IMR-90 (cell line): ENCODE measurements around the gene SASH3. TPM values are rescaled to one million over a fixed set of nuclear protein-coding genes. Genes with fewer than 3 reads are reported as not detected.

Experiments used
- ATAC-seq: fragments of 200-7000 bp; cut with Tn5 transposase; 2 replicates; pipeline ENCODE4 v1.9.1; 2020; ENCODE audit warnings: low read depth, mild to moderate bottlenecking, moderate library complexity
- BruUV-seq: library from RNA; stranded (reverse); fragments of 400-500 nt; replicated peaks from 2 replicates; lab custom pipeline; 2021; lab: Mats Ljungman, UMichigan
- CTCF ChIA-PET: fragments of 300-600 bp; formaldehyde crosslinking; extraction: SDS; loops from one replicate; lab custom pipeline; 2021; ENCODE audit warnings: antibody characterized with exemption; lab: Yijun Ruan, JAX
- POLR2A ChIA-PET: fragments of 300-600 bp; sonication (Branson Sonifier 250); formaldehyde crosslinking; loops from one replicate; lab custom pipeline; 2022; ENCODE audit warnings: antibody characterized with exemption; ENCODE audit not compliant: unreplicated experiment; lab: Charles Lee
- DNase-seq: peaks from one replicate; pipeline ENCODE4 v3.0.0; 2013
- H2AFZ ChIP-seq: replicated peaks from 2 replicates; pipeline ENCODE3; 2013; ENCODE audit warnings: low read length, mild to moderate bottlenecking; ENCODE audit not compliant: poor library complexity
- H2AK5ac ChIP-seq: 2 replicates; pipeline ENCODE4 v1.6.1; 2013; ENCODE audit warnings: low read depth, low read length, inconsistent platforms
- H2AK9ac ChIP-seq: replicated peaks from 2 replicates; pipeline ENCODE3; 2013; ENCODE audit warnings: mild to moderate bottlenecking, low read depth, low read length, moderate library complexity; ENCODE audit not compliant: poor library complexity
- H2BK120ac ChIP-seq: 2 replicates; pipeline ENCODE4 v1.6.1; 2013; ENCODE audit warnings: low read depth, low read length, inconsistent platforms
- H2BK15ac ChIP-seq: 3 replicates; pipeline ENCODE4 v1.6.1; 2013; ENCODE audit warnings: low read depth, low read length, inconsistent platforms
- H2BK20ac ChIP-seq: 2 replicates; pipeline ENCODE4 v1.6.1; 2013; ENCODE audit warnings: low read depth, mild to moderate bottlenecking, inconsistent platforms, low read length, moderate library complexity
- H2BK5ac ChIP-seq: 2 replicates; pipeline ENCODE4 v1.6.1; 2013; ENCODE audit warnings: mild to moderate bottlenecking, low read depth, low read length, inconsistent platforms; ENCODE audit not compliant: poor library complexity, severe bottlenecking
- H3K14ac ChIP-seq: replicated peaks from 2 replicates; pipeline ENCODE4 v1.6.1; 2013; ENCODE audit warnings: low read depth, low read length, inconsistent platforms
- H3K18ac ChIP-seq: 2 replicates; pipeline ENCODE4 v1.6.1; 2013; ENCODE audit warnings: low read depth, low read length, control low read depth
- H3K23ac ChIP-seq: 2 replicates; pipeline ENCODE4 v1.6.1; 2013; ENCODE audit warnings: low read depth, low read length, inconsistent platforms
- H3K27ac ChIP-seq: 2 replicates; pipeline ENCODE4 v1.5.1; 2013; ENCODE audit warnings: mild to moderate bottlenecking, control low read depth, low read length; ENCODE audit not compliant: insufficient read depth
- H3K27me3 ChIP-seq: 2 replicates; pipeline ENCODE4 v1.6.1; 2013; ENCODE audit warnings: low read length; ENCODE audit not compliant: control insufficient read depth, insufficient read depth
- H3K36me3 ChIP-seq: 2 replicates; pipeline ENCODE4 v1.6.1; 2013; ENCODE audit warnings: low read length, mixed read lengths; ENCODE audit not compliant: control insufficient read depth, insufficient read depth
- H3K4ac ChIP-seq: 2 replicates; pipeline ENCODE4 v1.6.1; 2013; ENCODE audit warnings: low read depth, low read length, inconsistent platforms
- H3K4me1 ChIP-seq: 2 replicates; pipeline ENCODE4 v1.6.1; 2013; ENCODE audit warnings: low read length, mixed read lengths; ENCODE audit not compliant: control insufficient read depth, insufficient read depth
- H3K4me2 ChIP-seq: 2 replicates; pipeline ENCODE4 v1.6.1; 2013; ENCODE audit warnings: low read depth, mild to moderate bottlenecking, control low read depth, low read length, moderate library complexity
- H3K4me3 ChIP-seq: 2 replicates; pipeline ENCODE4 v1.5.1; 2013; ENCODE audit warnings: low read depth, mild to moderate bottlenecking, control low read depth, low read length, moderate library complexity; ENCODE audit not compliant: insufficient read depth
- H3K56ac ChIP-seq: 2 replicates; pipeline ENCODE4 v1.6.1; 2013; ENCODE audit warnings: low read length, inconsistent platforms; ENCODE audit not compliant: insufficient read depth; ENCODE audit errors: extremely low read depth
- H3K79me1 ChIP-seq, 2 experiments: 2 replicates each; pipeline ENCODE4 v1.6.1; 2013; ENCODE audit warnings: low read length in 2 of 2, inconsistent platforms in 1 of 2, low read depth in 1 of 2
- H3K9ac ChIP-seq: 2 replicates; pipeline ENCODE4 v1.6.1; 2013; ENCODE audit warnings: low read depth, low read length, control low read depth
- H3K9me1 ChIP-seq: 2 replicates; pipeline ENCODE4 v1.6.1; 2013; ENCODE audit warnings: low read length, inconsistent platforms; ENCODE audit not compliant: insufficient read depth
- H3K9me3 ChIP-seq: 2 replicates; pipeline ENCODE4 v1.6.1; 2013; ENCODE audit warnings: low read length; ENCODE audit not compliant: control insufficient read depth, insufficient read depth
- H4K20me1 ChIP-seq: 2 replicates; pipeline ENCODE4 v1.6.1; 2013; ENCODE audit warnings: low read length, inconsistent platforms; ENCODE audit not compliant: insufficient read depth
- H4K5ac ChIP-seq: 2 replicates; pipeline ENCODE4 v1.6.1; 2013; ENCODE audit warnings: mild to moderate bottlenecking, low read depth, low read length, control low read depth
- H4K8ac ChIP-seq, 2 experiments: 2 replicates each; pipeline ENCODE4 v1.6.1; 2013; ENCODE audit warnings: low read depth in 2 of 2, low read length in 2 of 2, control low read depth in 1 of 2, inconsistent platforms in 1 of 2
- H4K91ac ChIP-seq: 2 replicates; pipeline ENCODE4 v1.6.1; 2013; ENCODE audit warnings: low read depth, low read length, inconsistent platforms; ENCODE audit not compliant: insufficient read depth
- BHLHE40 ChIP-seq: fragments of 150-350 bp; IDR thresholded peaks from 2 replicates; pipeline ENCODE4 v1.6.1; 2016; ENCODE audit warnings: mild to moderate bottlenecking, low read depth, low read length
- CEBPB ChIP-seq: IDR thresholded peaks from 2 replicates; pipeline ENCODE4 v1.6.1; 2012; ENCODE audit warnings: low read depth, low read length, improper control_type of control experiment
- CHD1 ChIP-seq: IDR thresholded peaks from 2 replicates; pipeline ENCODE4 v1.6.1; 2012; ENCODE audit warnings: low read depth, low read length, improper control_type of control experiment
- CTCF ChIP-seq: conservative IDR thresholded peaks from 2 replicates; pipeline ENCODE4 v1.5.1; 2012; ENCODE audit warnings: mild to moderate bottlenecking, low read depth, low read length, improper control_type of control experiment
- ELK1 ChIP-seq: fragments of 150-350 bp; IDR thresholded peaks from 2 replicates; pipeline ENCODE4 v1.6.1; 2016; ENCODE audit warnings: low read depth, mild to moderate bottlenecking, low read length, moderate library complexity, borderline replicate concordance
- FOS ChIP-seq: fragments of 150-350 bp; IDR thresholded peaks from 2 replicates; pipeline ENCODE4 v1.6.1; 2016; ENCODE audit warnings: low read depth, low read length
- MAFK ChIP-seq: IDR thresholded peaks from 2 replicates; pipeline ENCODE4 v1.6.1; 2012; ENCODE audit warnings: low read depth, low read length, improper control_type of control experiment
- MXI1 ChIP-seq: IDR thresholded peaks from 2 replicates; pipeline ENCODE4 v1.6.1; 2012; ENCODE audit warnings: low read depth, mild to moderate bottlenecking, low read length, moderate library complexity, borderline replicate concordance
- POLR2A ChIP-seq: IDR thresholded peaks from 2 replicates; pipeline ENCODE4 v1.6.1; 2012; ENCODE audit warnings: mild to moderate bottlenecking, low read depth, low read length
- RAD21 ChIP-seq: IDR thresholded peaks from 2 replicates; pipeline ENCODE4 v1.6.1; 2012; ENCODE audit warnings: low read length, improper control_type of control experiment
- USF2 ChIP-seq: fragments of 150-350 bp; IDR thresholded peaks from 2 replicates; pipeline ENCODE4 v1.6.1; 2017; ENCODE audit warnings: mild to moderate bottlenecking, antibody characterized with exemption, low read length, low read depth
- WGBS, 2 experiments: methylation state at CpG; one replicate each; pipeline versions ENCODE4 v1.1.5 to v1.1.7; 2013; ENCODE audit warnings: missing lambda C conversion rate in 2 of 2; ENCODE audit not compliant: insufficient read length in 1 of 2; ENCODE audit errors: extremely low coverage in 2 of 2; 5-methylcytosine and 5-hydroxymethylcytosine counted together
- dilution Hi-C: fragments of 300-500 bp; cut with HindIII; formaldehyde crosslinking; loops from one replicate; pipeline ENCODE4 v1.14.3; 2018; ENCODE audit warnings: low sequenced_read_pairs; ENCODE audit not compliant: unreplicated experiment
- in situ Hi-C: fragments of 300-500 bp; cut with MboI; formaldehyde crosslinking; loops from 3 replicates; pipeline ENCODE4 v1.14.3; 2019; ENCODE audit warnings: low sequenced_read_pairs, inconsistent platforms, mixed read lengths
- intact Hi-C: fragments of 100-400 bp; cut with micrococcal nuclease; formaldehyde crosslinking; loops from 2 replicates; pipeline ENCODE4 v1.10.0; 2022
- polyA plus RNA-seq, 3 experiments: library from polyadenylated mRNA; depleted of rRNA; stranded (reverse); fragments of >200 nt; gene quantifications; 2 replicates each; pipeline ENCODE4 v1.2.3, GENCODE V29; 2012; ENCODE audit warnings: low replicate concordance in 1 of 3
- total RNA-seq: library from RNA; depleted of rRNA; stranded (reverse); fragments of >200 nt; gene quantifications from 2 replicates; pipeline ENCODE4 v1.2.3, GENCODE V29; 2012

The SASH3 gene
- total and polyA plus RNA-seq, 2 of the 4 experiments (the other 2 are of a cell fraction): not detected

GRCh38 chrX:129746557-129747470, 32.9 kb upstream of the SASH3 start:
- no peaks in the 10 kb centered on the region; the same call in 1 of the 2 replicates for H3K9me1 ChIP-seq
- H2BK120ac ChIP-seq: no peak overlapping the region
- H3K4me2 ChIP-seq: no peak overlapping the region
- H3K56ac ChIP-seq: no peak overlapping the region
- no peak overlapping the region for H3K4ac ChIP-seq
- intact Hi-C loops: no loop called here
- no peak overlapping the region for H2BK15ac ChIP-seq
- ChIA-PET CTCF (no interaction called here), POLR2A (no interaction called here)
- DNase-seq (no peak), ATAC-seq (no peak)
- H2AFZ ChIP-seq: no peak overlapping the region
- H2BK20ac ChIP-seq: no peak overlapping the region
- no peaks in the 10 kb centered on the region for H4K20me1 ChIP-seq
- H3K18ac ChIP-seq: no peak overlapping the region
- H2BK5ac ChIP-seq: no peak overlapping the region
- BruUV-seq: no TSS peak
- H3K14ac ChIP-seq: no peak overlapping the region
- no peak overlapping the region for H4K91ac ChIP-seq
- dilution Hi-C loops: no loop called here
- no peak overlapping the region for H3K4me3 ChIP-seq
- no peaks in the 10 kb centered on the region; the same call in 1 of the 2 replicates for H3K4me1 ChIP-seq
- in situ Hi-C loops: no loop called here
- peaks cover 22% of the 10 kb centered on the region for H3K27me3 ChIP-seq
- TF ChIP-seq CEBPB: no peak
- no peak for TF ChIP-seq MAFK
- TF ChIP-seq MXI1: no peak
- TF ChIP-seq ELK1: no peak
- no peak for TF ChIP-seq BHLHE40
- TF ChIP-seq POLR2A: no peak
- no peak for TF ChIP-seq CHD1
- no peak for TF ChIP-seq USF2
- TF ChIP-seq CTCF: no peak
- TF ChIP-seq FOS: no peak
- TF ChIP-seq RAD21: no peak
- H3K79me1 ChIP-seq: no peaks in the 10 kb centered on the region
- H2AK5ac ChIP-seq: no peak overlapping the region
- no peak overlapping the region for H3K27ac ChIP-seq
- H3K36me3 ChIP-seq: no peaks in the 10 kb centered on the region
- no peak overlapping the region for H3K23ac ChIP-seq
- H4K8ac ChIP-seq: no peak overlapping the region
- no peaks in the 10 kb centered on the region for H3K9me3 ChIP-seq
- no peak overlapping the region for H2AK9ac ChIP-seq
- no CpG with 5 or more reads among the region's 7 CpGs for WGBS, 2 experiments
- H3K9ac ChIP-seq: no peak overlapping the region
- H4K5ac ChIP-seq: no peak overlapping the region
